ENCODE results near the gene LRMDA. TPM values are rescaled to one million over a fixed set of nuclear protein-coding genes. Genes with fewer than 3 reads are reported as not detected.

The LRMDA gene
- total and polyA plus RNA-seq, 2 of the 8 experiments (the other 6 are each of a cell fraction or from before 2014, with no cell fraction given), result 0.86 to 2.8 TPM

- Histone ChIP-seq H3K4me3 (ENCODE audit: extremely low read depth in 1 of 4, insufficient read depth in 2 of 4, low read depth in 3 of 4, low read length in 4 of 4) (no peak overlapping the region), H3K14ac (ENCODE audit: insufficient read length) (no peak overlapping the region), H3K23me2 (ENCODE audit: low read depth, low read length) (no peaks in the 10 kb centered on the region), H3K27ac (ENCODE audit: low read depth, low read length) (no peak overlapping the region), H2BK5ac (ENCODE audit: low read depth, low read length) (no peak overlapping the region), H2BK120ac (replicated peaks; ENCODE audit: low read depth, low read length) (no peak overlapping the region), H3K4me1 (replicated peaks in 1 of 4; ENCODE audit: control insufficient read depth in 3 of 4, insufficient read depth in 4 of 4, low read length in 3 of 4) (no peaks in the 10 kb centered on the region), H3K36me3 (ENCODE audit: control insufficient read depth in 2 of 4, insufficient read depth in 4 of 4, low read length in 3 of 4) (no peaks in the 10 kb centered on the region), H3K27me3 (replicated peaks in 1 of 4; ENCODE audit: control insufficient read depth in 3 of 4, extremely low read depth in 1 of 4, insufficient read depth in 3 of 4, low read length in 3 of 4) (no peaks in the 10 kb centered on the region), H3K4me2 (ENCODE audit: insufficient read depth in 1 of 2, low read depth in 2 of 2, low read length in 2 of 2) (no peak overlapping the region), H4K8ac (ENCODE audit: extremely low read depth, insufficient read depth, low read length) (no peak overlapping the region), H4K5ac (ENCODE audit: insufficient read length, low read depth, low read length) (no peak overlapping the region), H3K79me2 (ENCODE audit: control insufficient read depth in 1 of 2, insufficient read depth in 2 of 2, low read length in 2 of 2) (no peaks in the 10 kb centered on the region), H3K9ac (replicated peaks in 1 of 4; ENCODE audit: extremely low read depth in 1 of 4, low read depth in 3 of 4, low read length in 3 of 4) (no peak overlapping the region), H3K23ac (ENCODE audit: insufficient read length) (no peak overlapping the region), H2BK20ac (ENCODE audit: low read length) (no peak overlapping the region), H3K79me1 (ENCODE audit: low read depth, low read length) (no peaks in the 10 kb centered on the region), H3K56ac (replicated peaks; ENCODE audit: insufficient read length, low read depth, low read length) (no peak overlapping the region), H2AK5ac (ENCODE audit: low read depth, low read length) (no peak overlapping the region), H3K4ac (replicated peaks; ENCODE audit: insufficient read length, low read depth, low read length) (no peak overlapping the region), H4K20me1 (replicated peaks in 1 of 2; ENCODE audit: control insufficient read depth in 1 of 2, insufficient read depth in 2 of 2, low read length in 2 of 2) (no peaks in the 10 kb centered on the region), H4K91ac (replicated peaks; ENCODE audit: insufficient read length, low read length) (no peak overlapping the region), H2BK12ac (ENCODE audit: low read depth, low read length) (no peak overlapping the region), H3K18ac (ENCODE audit: extremely low read depth, low read length) (no peak overlapping the region), H2BK15ac (ENCODE audit: low read length) (0 out of 2 replicates have a peak overlapping the region, but pooled peaks have one; percentile 47), H3K9me3 (ENCODE audit: insufficient read depth in 2 of 2, low read depth in 1 of 2, low read length in 1 of 2) (no peaks in the 10 kb centered on the region), H2AFZ (ENCODE audit: low read length) (no peak overlapping the region)
- ChIA-PET POLR2A (ENCODE audit: partially characterized antibody) (no interaction called here), CTCF (ENCODE audit: partially characterized antibody) (interaction anchor here (0.6 to 1.6 kb wide), 2 partner anchors 18 to 100 kb away, joined by 3 to 4 read pairs; no protein-coding TSS in a partner anchor)
- 92% methylated on average over 4 of the region's 4 CpGs; no CpG with 5 or more reads in 1 of the 2 experiments for WGBS, 2 experiments (ENCODE audit: extremely low coverage in 1 of 2, insufficient coverage in 1 of 2, insufficient read length in 1 of 2, insufficient replicate concordance in 2 of 2, low coverage in 1 of 2, low lambda C conversion rate in 2 of 2, missing lambda C conversion rate in 1 of 2)
- no peak for DNase-seq (ENCODE audit: low read depth in 1 of 2, low spot score in 2 of 2)
- FAIRE-seq, result no peak
- TF ChIP-seq CBX5 (IDR thresholded peaks at IDR 0.05; ENCODE audit: low read depth, low read length) (no peak), EZH2 (IDR thresholded peaks at IDR 0.05; ENCODE audit: low read depth, low read length, severe bottlenecking) (no peak), TCF12 (IDR thresholded peaks at IDR 0.05; ENCODE audit: low read depth, low read length) (no peak), KDM1A (IDR thresholded peaks at IDR 0.05; ENCODE audit: borderline replicate concordance, low read length) (no peak), SRF (IDR thresholded peaks at IDR 0.05; ENCODE audit: low read depth, low read length) (no peak), CEBPB (IDR thresholded peaks at IDR 0.05; ENCODE audit: low read depth, low read length) (no peak), JUND (IDR thresholded peaks at IDR 0.05; ENCODE audit: low read length) (no peak), TBP (IDR thresholded peaks at IDR 0.05; ENCODE audit: low read depth, low read length) (no peak), CHD1 (IDR thresholded peaks at IDR 0.05; ENCODE audit: low read depth, low read length) (no peak), CBX8 (IDR thresholded peaks at IDR 0.05; ENCODE audit: borderline replicate concordance, low read depth, low read length) (no peak), RNF2 (IDR thresholded peaks at IDR 0.05; ENCODE audit: borderline replicate concordance, low read depth, low read length, missing control alignments, poor library complexity, severe bottlenecking) (no peak), TEAD4 (IDR thresholded peaks at IDR 0.05; ENCODE audit: low read depth, low read length) (no peak), SIRT6 (IDR thresholded peaks at IDR 0.05; ENCODE audit: low read length) (no peak), RXRA (IDR thresholded peaks at IDR 0.05; ENCODE audit: insufficient read depth, low read depth, low read length) (no peak), TAF1 (IDR thresholded peaks at IDR 0.05; ENCODE audit: low read depth, low read length) (no peak), TAF7 (optimal IDR thresholded peaks at IDR 0.05; ENCODE audit: borderline replicate concordance, low read depth, low read length) (no peak)
These were observed 705.5 kb downstream of the LRMDA start for GRCh38 chr10:76136961-76137360.
